HG03575 (cell line): ENCODE measurements around the gene ZNF256.

Experiments
- ATAC-seq: cut with Tn5 transposase; IDR thresholded peaks from one replicate; pipeline ENCODE4 v1.9.1; 2021; ENCODE audit not compliant: unreplicated experiment, insufficient number of reproducible peaks, low FRiP score; ENCODE audit errors: extremely low read depth

The ZNF256 gene

DNA sequence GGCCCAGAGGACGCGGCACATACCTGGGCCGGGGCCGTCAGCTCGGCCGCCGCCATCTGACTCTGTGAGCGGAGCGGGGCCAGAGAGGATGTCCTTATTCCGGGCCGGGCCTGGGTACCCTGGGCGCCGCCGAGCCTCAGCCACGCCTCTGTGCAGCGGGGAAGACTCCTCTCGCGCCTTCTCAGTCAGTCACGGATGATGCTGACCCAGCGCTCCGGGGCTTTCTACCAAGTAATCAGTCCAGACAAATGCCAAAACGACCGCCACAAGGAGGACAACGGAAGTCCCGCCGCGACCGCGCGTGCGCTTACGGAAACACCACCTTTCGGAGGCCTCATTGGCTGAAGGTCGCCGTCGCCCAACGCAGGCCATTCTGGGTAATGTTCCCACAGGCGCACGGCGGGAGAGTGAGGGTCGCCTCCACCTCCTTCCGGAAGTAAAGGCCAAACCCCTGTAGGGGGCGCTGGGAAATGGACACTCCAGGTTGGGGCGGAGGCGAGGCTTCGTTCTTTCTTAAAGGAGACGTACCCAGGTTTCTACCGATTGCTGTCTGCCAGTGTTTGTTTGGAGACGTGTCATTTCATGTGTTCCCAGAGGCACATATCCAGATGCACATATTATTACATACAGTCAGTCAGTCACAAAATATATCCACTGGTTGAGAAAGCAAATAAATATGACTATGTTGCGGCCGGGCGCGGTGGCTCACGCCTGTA is at the start of gene ZNF256:
Gene ZNF256 (minus strand): TSS at position 288 of the 716 bp plus-strand sequence. CDS start 232 bp downstream, at position 56.
- ATAC-seq: peak; percentile 82

DNA sequence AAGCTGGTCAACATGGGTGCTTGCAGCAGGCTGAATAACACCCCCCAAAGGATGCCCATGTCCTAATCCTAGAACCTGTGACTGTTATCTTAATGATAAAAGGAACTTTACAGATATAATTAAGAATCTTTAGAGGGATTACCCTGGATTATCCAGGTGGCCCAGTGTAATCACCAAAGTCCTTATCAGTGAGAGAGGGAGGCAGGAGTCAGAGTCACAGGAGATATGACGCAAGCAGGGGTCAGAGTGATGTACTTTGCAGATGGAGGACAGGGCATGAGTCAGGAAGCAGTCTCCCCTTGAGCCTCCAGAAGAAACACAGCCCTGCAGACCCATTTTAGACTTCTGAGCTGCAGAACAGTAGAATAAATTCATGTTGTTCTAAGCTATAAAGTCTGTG is 45.3 kb upstream of the ZNF256 start:
- ATAC-seq: no peak

DNA sequence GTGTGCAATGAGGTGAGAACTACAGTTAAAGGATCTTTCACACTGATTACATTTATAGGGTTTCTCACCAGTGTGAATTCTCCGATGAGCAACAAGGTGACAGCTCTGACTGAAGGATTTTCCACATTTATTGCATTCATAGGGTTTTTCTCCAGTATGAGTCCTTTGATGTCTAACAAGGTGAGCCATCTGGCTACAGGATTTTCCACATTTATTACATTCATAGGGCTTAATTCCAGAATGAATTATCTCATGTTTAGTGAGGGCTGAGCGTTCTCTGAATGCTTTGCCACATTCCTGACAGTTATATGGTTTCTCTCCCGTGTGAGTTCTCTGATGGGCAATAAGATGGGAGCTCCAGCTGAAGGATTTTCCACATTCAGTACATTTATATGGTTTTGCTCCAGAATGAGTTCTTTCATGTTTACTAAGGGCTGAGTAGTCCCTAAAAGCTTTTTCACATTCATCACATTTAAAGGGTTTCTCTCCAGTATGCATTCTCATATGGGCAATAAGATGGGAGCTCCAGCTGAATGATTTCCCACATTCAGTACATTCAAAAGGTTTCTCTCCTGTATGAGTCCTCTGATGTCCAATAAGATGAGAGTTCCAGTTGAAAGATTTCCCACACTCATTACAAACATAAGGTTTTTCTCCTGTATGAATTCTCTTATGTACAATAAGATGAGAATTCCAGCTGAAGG is 31.2 kb upstream of the ZNF256 start:
- ATAC-seq: no peak

DNA sequence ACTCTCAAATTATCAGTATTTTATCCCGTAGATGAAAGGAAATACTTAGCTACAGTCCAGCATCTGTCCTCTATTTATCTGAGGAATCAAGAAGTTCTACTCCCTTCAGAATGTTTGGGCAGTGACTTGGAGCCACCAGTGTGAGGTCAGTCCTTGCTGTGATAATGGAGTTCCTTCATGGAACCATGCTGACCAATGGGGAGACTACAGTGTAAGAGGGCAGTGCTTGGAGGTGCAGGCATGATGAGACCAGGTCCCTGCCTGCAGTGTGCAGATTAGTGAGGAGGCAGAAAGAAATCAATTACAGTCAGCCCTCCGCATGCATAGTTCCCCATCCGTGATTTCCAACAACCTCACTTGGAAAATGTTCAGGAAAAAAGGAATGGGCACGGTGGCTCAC is 26.9 kb upstream of the ZNF256 start, which contains the start of gene C19orf18:
Gene C19orf18 (minus strand): TSS at position 101 of the 400 bp plus-strand sequence. CDS start 102 bp downstream, outside the sequence.
- no peak for ATAC-seq

DNA sequence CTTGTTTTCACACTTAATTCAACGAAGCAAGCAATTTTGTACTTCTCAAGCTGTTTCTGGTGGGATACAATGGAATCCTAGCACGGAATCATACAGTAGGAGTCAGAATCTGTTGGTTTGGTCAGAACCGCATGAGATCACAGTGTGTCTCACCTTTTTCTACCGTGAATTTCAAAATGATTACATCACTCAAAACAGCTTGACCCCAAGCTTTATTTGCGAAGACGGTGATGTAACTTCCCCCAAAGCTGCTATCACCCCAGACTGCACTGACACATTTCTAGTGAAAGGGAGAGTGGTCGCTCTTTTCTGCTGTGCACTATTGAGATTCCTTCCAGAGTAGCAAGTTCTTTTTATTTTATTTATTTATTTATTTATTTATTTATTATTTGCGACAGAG is 17.3 kb upstream of the ZNF256 start:
- ATAC-seq: no peak

DNA sequence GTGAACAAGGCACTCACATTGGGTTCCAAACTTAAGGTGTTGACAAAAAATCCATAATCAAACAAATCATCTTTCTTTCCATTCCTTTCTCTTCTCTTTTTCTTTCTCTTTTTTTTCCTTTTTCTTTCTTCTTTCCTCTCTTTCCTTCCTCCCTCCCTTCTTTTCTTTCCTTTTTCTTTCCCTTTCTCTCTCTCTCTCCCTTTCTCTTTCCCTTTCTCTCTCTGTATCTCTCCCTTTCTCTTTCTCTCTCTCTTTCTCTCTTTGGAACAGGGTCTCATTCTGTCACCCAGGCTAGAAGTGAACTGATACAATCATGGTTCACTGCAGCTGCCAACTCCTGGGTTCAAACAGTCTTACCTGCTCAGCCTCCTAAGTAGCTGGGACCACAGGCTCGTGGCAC is 14.3 kb upstream of the ZNF256 start:
- ATAC-seq: no peak

DNA sequence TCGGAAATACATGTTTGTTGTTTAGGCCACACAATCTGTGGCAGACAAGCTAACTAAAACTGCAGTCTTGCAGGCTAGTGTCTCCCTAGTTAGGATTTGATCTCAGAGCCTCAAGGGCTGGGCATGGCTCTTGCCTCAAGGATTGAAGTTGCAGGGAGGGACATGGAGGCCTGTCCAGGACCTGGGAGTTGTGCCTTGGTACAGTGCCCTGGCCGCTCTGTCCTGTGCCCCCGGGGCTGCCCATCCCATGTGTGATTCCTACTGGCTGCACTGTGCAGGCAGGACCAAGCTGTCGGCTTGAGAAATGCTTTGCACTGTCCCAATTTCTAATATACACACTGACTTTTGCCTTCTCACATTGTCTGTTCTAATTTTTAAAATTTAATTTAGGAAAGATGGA is 7.5 kb upstream of the ZNF256 start:
- no peak for ATAC-seq

DNA sequence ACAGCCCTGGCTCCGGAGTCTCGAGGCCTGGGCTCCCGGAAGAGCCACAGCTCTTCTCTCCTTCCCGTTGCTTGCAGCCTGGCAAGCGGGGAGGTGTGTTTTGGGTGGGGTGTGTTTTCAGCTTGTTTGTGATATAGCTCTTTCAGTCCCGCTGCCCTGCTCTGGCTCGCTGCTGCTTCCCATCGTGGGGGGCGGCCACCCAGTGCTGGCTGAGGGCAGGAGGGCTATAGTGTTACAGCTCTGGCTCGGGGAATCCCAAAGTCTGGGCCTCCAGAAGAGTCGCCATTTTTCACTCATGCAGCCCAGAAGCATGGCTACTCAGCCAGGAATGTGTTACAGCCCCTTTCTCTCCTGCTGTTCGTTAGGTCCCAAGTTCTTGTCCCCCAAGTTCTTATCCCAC is 2.2 kb upstream of the ZNF256 start:
- no peak for ATAC-seq

DNA sequence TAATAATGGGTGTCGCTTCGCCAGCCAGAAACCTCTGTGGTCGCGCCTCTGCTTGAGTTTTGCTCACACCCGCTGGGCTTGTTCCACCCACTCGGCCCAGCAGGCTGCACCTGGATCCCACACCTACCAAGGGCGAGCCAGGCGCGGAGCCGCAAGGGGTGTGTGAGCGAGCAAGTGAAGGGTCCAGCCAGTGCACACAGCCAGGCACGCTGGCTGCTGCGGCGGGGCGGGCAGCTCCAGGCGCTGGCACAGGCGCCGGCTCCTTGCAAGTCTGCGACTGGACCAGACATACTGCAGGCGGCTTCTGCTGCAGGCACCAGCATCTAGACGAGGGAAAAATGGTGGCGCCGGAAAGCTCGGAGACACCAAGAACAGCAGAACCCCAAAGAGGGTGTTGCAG is 1.8 kb upstream of the ZNF256 start:
- no peak for ATAC-seq

DNA sequence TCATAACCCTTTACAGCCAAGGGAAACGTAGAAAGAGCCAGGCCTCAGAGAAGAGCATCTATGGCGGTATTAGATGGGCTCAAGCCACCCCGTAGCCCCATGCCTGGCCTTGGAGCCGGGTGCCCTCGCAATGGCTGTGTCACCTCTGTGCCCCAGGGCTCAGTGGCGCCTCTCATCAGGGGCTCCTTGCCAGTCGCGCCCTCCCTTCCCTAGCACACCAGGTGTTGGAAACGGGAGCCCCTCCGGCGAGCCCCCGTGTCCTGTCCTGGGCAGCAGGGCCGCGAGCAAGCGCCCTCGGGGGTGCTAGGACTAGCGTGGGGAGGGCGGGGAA is 453 bp downstream of the ZNF256 start:
- no peak for ATAC-seq

DNA sequence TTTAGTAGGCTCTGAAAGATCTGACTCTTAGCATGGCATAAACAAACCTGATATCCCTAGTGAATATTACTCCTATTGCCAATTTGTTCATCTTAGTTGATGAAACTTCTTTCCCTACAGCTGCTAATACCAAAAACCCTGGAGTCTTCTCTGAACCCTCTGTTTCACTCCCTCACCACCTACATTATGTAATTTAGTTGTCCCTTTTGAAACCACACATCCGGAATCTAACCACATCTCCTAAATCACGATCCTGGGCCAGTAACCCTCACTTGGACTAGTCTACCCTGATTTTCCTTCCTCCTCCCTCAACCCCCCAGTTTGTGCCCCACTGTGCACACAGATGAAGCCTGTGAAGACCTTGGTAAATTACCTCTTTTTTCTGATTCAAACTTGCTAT is 1.2 kb downstream of the ZNF256 start:
- no peak for ATAC-seq

DNA sequence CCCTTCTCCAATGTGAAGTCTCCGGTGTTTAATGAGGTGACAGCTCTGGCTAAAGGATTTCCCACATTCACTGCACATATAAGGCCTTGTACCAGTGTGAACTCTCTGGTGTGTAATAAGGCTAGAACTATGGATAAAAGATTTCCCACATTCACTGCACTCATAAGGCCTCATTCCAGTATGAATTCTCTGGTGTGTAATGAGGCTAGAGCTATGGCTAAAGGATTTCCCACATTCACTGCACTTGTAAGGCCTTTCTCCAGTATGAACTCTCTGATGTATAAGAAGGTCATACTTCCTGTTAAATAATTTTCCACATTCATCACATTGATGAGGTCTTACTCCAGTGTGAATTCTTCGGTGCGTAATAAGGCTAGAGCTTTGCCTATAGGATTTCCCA is 5.9 kb downstream of the ZNF256 start:
- no peak for ATAC-seq

DNA sequence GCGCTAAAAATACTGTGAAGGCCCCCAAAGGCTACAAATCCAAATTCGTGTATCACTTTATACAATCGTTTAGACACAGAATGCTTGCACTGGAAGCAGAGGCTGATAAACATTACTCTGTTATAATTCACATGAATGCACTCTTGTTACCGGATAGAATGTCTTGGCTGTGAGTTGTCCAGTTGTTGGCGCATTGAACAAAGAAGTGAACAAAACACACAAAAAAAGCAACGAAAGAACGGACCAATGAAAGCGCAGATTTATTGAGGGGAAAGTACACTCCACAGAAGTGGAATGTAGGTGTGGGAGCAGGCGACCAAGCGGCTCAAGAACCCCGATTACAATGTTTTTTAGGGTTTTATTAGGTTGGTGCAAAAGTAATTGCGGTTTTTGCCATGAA is 11.8 kb downstream of the ZNF256 start:
- ATAC-seq: no peak

DNA sequence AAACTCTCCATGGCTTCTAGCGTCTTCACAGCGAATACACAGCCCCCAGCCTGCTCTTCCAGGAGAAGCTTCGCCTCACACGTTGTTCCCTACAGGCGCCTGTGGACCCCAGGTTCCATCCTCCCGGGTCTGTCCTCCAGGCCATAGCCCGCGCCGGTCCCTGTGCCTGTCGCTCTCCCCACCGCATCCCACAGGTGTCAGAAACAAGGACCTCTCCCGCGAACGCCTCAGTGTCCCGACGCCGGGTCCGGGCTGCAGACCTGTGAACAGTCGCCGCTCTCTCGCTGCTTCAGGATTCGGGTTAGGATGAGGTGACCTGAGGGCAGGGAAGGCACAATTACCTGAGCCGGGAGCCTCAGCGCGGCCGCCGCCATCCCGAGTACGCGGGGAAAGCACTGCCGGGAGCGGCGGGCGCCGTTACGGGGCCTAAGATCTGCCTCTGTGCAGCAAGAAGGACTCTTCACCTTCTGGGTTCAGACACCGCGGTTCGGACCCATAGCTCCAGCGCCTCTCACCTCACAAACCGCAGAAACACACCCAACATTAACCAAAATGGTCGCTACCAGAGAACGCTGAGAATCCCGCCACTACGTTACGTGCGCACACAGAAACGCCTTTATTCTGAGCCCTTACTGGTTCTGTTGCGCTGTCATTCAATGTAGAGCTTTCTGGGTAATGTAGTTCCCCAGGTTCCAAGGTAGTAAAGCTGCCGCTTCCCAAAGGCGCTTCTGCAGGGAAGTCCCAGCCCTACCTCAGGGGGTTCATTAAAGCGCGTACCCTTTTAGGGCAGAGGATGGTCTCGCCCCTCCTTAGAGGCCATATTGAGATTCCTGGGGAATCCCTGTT is 12.5 kb downstream of the ZNF256 start, which contains the start of gene ZNF418:
Gene ZNF418 (minus strand): TSS at position 583 of the 846 bp plus-strand sequence. CDS start 1,580 bp downstream, outside the sequence.
- ATAC-seq: no peak

DNA sequence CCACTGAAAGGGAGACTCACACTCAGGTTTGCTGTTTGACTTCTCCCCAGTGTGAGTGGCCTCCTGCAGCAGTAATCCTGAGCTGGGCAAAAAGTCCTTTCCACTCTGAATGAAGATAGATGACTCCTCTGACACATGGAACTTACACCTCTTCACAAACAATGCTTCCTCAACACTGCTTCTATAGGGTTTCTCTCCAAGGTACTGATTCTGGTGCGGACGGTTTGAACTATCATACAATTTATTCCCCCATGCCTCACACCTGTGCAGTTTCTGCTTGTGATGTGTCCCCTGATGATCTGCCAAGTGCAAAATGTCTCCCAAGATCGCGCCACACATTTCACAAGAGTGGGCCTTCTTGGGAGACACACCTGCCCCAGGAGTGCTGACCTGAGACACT is 19.9 kb downstream of the ZNF256 start:
- ATAC-seq: no peak

DNA sequence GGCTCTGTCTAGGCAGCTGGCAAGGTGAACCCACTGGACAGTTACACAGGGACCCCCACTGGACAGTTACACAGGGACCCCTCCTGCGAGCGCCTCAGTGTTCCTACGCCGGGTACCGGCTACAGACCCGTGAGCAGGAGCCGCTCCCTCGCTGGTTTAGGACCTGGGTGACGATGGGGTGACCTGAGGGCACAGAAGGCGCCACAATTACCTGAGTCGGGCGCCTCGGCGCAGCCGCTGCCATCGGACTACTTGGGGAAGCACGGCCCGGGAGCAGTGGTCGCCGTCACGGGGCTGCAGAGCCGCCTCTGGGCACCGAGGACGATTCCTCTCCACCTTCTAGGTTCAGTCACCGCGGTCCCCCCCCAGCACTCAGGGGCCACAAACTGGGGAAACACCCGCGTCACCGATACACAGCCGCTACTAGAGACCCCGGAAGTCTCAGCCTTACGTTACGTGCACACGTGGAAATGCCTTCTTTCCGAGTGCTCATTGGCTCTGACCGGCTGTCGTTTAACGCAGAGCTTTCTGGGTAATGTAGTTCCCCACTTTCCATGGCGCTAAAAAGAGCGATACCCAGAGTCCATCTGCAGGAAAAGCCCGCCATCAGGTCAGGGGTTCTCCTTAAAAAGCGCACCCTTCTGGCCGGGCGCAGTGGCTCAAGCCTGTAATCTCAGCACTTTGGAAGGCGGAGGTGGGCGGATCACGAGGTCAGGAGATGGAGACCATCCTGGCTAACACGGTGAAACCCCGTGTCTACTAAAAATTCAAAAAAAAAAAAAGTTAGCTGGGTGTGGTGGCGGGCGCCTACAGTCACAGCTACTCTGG is 31.1 kb downstream of the ZNF256 start, which contains the start of gene ZNF417:
Gene ZNF417 (minus strand): TSS at position 425 of the 828 bp plus-strand sequence. CDS start 181 bp downstream, at position 244.
- ATAC-seq: peak; percentile 65

DNA sequence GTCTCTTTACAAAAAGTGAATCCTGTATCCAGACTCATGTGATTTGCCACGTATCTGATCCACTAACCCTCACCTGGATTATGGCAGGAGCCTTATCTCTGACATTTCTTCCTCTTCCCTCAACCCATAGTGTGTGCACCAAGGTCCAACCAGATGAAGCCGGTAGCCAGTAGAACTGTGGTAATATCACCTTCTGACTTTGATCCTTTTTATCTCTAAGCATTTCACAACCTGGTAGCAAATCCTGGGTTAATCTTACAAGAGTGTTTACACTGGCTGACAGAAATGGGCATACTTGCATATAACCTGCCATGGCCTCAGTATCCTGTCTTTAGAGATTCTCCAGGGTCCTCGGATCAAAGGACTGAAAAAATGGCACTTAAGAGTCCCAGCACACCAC is 33.0 kb downstream of the ZNF256 start:
- no peak for ATAC-seq

DNA sequence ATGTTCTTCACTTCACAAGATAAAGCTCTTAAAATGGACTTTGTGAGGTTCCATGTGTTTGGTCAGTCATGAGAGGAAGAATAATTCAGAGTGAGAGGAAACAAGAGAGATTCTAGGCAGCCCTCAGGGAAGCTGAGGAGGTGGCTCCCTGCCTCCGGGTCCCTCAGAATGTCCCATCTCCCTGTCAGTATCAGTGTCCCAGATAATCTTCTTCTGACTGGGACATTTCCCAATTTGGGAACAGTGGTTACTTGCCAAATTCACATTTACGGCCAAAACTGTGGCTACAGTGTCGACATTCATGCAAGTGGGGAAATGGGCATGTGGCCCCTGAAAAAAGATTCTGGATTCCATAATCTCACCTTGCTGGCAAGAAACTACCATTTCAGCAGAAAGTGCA is 40.1 kb downstream of the ZNF256 start:
- ATAC-seq: no peak

DNA sequence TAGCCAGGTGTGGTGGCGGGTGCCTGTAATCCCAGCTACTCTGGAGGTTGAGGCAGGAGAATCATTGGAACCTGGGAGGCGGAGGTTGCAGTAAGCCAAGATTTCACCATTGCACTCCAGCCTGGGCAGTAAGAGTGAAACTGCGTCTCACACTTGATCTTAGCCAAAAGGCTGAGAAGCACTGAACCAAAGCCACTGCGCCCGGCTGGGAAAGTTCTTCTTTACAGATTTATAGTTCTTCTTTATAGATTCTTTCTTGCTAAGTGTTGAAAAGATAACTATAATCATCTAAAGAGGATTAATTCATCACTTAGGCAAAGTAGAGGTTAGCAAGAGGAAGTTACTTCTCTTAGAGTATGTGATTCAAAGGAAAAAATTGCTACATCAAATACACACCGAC is 42.2 kb downstream of the ZNF256 start:
- ATAC-seq: no peak
